ENCODE results near the gene NUCB2.

DNA sequence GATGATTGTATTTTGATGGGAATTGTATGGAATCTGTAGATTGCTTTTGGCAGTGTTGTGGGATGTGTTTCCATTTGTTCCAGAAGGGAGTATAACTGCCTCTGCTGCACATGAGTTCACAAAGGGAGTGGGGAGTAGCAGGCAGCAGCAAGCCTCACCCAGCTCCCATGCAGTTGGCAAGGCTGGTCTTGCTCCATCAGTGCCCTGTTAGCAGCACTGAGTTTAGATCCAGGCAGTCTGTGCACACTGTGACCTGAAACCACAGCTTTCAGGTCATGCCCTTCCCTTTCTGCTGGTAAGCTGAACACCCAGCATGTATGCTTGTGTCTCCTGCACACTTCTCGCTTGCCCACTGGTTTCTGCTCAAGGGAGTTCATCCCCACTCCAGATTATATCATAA is 3.7 kb upstream of the NUCB2 start:
- TF ChIP-seq, protein P1, sequence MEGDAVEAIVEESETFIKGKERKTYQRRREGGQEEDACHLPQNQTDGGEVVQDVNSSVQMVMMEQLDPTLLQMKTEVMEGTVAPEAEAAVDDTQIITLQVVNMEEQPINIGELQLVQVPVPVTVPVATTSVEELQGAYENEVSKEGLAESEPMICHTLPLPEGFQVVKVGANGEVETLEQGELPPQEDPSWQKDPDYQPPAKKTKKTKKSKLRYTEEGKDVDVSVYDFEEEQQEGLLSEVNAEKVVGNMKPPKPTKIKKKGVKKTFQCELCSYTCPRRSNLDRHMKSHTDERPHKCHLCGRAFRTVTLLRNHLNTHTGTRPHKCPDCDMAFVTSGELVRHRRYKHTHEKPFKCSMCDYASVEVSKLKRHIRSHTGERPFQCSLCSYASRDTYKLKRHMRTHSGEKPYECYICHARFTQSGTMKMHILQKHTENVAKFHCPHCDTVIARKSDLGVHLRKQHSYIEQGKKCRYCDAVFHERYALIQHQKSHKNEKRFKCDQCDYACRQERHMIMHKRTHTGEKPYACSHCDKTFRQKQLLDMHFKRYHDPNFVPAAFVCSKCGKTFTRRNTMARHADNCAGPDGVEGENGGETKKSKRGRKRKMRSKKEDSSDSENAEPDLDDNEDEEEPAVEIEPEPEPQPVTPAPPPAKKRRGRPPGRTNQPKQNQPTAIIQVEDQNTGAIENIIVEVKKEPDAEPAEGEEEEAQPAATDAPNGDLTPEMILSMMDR (optimal IDR thresholded peaks at IDR 0.05 in 1 of 3, IDR thresholded peaks at IDR 0.05 in 1 of 3, conservative IDR thresholded peaks at IDR 0.05 in 1 of 3; ENCODE audit: extremely low read depth in 1 of 3, insufficient read depth in 2 of 3, low read length in 3 of 3): no peak
- TF ChIP-seq EZH2 (IDR thresholded peaks at IDR 0.05; ENCODE audit: low read length): no peak
